22Rv1 (cell line): ENCODE measurements around the gene CDK18.

Experiments
- H3K27ac ChIP-seq: fragments of 450-650 bp; 2 replicates; pipeline ENCODE4 v1.5.1; 2017
- CTCF ChIP-seq: fragments of 450-650 bp; IDR thresholded peaks from 2 replicates; pipeline ENCODE4 v1.5.1; 2017; ENCODE audit warnings: mild to moderate bottlenecking
- ZFX ChIP-seq: fragments of 450-650 bp; IDR thresholded peaks from 2 replicates; pipeline ENCODE4 v1.6.1; 2017; ENCODE audit warnings: antibody characterized with exemption, borderline replicate concordance

CDK18 gene

GRCh38 chr1:205519541-205520131 lies 15.2 kb downstream of the CDK18 start:
- no peak overlapping the region for H3K27ac ChIP-seq
- no peak for TF ChIP-seq ZFX
- no peak for TF ChIP-seq CTCF

- TF ChIP-seq CTCF (no peak), ZFX (no peak)
These were observed 16.2 kb downstream of the CDK18 start for GRCh38 chr1:205520709-205521108.

DNA sequence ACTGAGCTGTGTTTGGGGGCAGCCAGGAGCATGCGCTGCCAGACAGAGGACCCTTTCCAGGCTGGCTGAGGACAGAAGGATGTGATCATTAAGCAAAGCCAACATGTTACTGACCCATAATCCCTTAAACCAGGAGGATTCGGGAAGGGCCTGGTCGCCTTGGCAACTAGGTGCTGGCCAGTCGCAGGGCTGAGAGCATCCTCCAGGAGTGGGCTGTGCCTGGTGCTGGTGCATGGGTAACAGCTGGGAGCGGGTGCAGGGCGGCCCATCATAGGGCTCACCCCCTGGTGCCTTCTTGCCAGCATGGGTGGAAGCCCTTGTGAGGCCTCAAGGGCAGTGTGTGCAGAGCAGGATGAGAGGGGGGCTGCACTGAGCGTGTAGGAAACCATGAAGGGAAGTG lies 17.2 kb downstream of the CDK18 start:
- no peak overlapping the region for H3K27ac ChIP-seq
- TF ChIP-seq ZFX (no peak), CTCF (no peak)

More at GRCh38 chr1:205520709-205521108, 16.2 kb downstream of the CDK18 start:
- no peak overlapping the region for H3K27ac ChIP-seq

DNA sequence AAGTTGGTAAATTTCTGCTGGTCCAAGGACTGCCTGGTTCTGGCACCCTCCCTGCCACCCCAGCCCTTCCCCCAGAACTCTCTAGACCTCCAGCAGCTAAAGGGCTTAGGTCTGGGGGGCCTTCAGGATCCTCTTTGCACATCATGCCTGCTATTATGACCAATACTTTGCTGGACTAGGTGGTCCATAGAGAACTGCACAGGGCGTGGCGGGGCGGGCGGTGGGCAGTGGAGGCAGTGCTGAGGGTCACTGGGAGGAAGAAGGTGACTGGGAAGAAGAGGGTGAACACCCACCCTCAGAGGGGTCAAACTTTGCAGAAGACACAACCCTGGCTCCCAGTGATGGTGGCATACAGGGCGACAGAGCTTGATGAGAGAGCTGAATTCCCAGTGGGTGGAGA lies 18.2 kb downstream of the CDK18 start:
- TF ChIP-seq CTCF (no peak), ZFX (no peak)
- no peak overlapping the region for H3K27ac ChIP-seq

- H3K27ac ChIP-seq, result no peak overlapping the region
These were observed 18.9 kb downstream of the CDK18 start for GRCh38 chr1:205523261-205523890.

GRCh38 chr1:205523891-205524793 lies 19.7 kb downstream of the CDK18 start:
- peak; percentile 89 for TF ChIP-seq CTCF
- TF ChIP-seq ZFX, result no peak
- no peak overlapping the region for H3K27ac ChIP-seq

More at GRCh38 chr1:205523261-205523890, 18.9 kb downstream of the CDK18 start:
- TF ChIP-seq ZFX (no peak), CTCF (no peak)

GRCh38 chr1:205524794-205525101 lies 20.3 kb downstream of the CDK18 start:
- no peak overlapping the region for H3K27ac ChIP-seq
- TF ChIP-seq CTCF (no peak), ZFX (no peak)
